Aorta (tissue), 5 donors: Measurements from ENCODE around the gene PPIG. TPM values are rescaled to one million over a fixed set of nuclear protein-coding genes. Genes with fewer than 3 reads are reported as not detected.
"Not testable (repeated sequence)": the region's sequence is repeated elsewhere in the genome, so short reads cannot be mapped to it uniquely, and the experiment has no call there.

ENCODE experiments used
- ATAC-seq: fragments of 200-7000 bp; cut with Tn5 transposase; one replicate; pipeline ENCODE4 v1.9.1; 2022; ENCODE audit warnings: moderate library complexity; ENCODE audit not compliant: low FRiP score
- DNase-seq, 2 donors: peaks; one replicate each; pipeline ENCODE4 v3.0.0-alpha.2; 2020
- H3K27ac ChIP-seq, 2 donors: one replicate each; pipeline ENCODE4 v1.5.1; 2013; ENCODE audit warnings: low read length in 2 of 2, mild to moderate bottlenecking in 2 of 2, moderate library complexity in 2 of 2, control low read depth in 1 of 2, inconsistent platforms in 1 of 2, low read depth in 1 of 2
- H3K27me3 ChIP-seq, 2 donors: one replicate each; pipeline ENCODE4 v1.6.1; 2013; ENCODE audit warnings: control low read depth in 1 of 2, low read length in 1 of 2, mild to moderate bottlenecking in 1 of 2, moderate library complexity in 1 of 2; ENCODE audit not compliant: insufficient read depth in 2 of 2, control insufficient read depth in 1 of 2
- H3K36me3 ChIP-seq, 2 donors: one replicate each; pipeline ENCODE4 v1.6.1; 2013; ENCODE audit warnings: control low read depth in 1 of 2, low read length in 1 of 2, mild to moderate bottlenecking in 1 of 2; ENCODE audit not compliant: insufficient read depth in 2 of 2, control insufficient read depth in 1 of 2
- H3K4me1 ChIP-seq, 2 donors: one replicate each; pipeline ENCODE4 v1.6.1; 2013; ENCODE audit warnings: low read length in 2 of 2, control low read depth in 1 of 2, mild to moderate bottlenecking in 1 of 2, moderate library complexity in 1 of 2; ENCODE audit not compliant: insufficient read depth in 2 of 2, control insufficient read depth in 1 of 2
- H3K4me3 ChIP-seq, 2 donors: one replicate each; pipeline ENCODE4 v1.5.1; 2013; ENCODE audit warnings: low read length in 2 of 2, control low read depth in 1 of 2, mild to moderate bottlenecking in 1 of 2
- H3K9me3 ChIP-seq: one replicate; pipeline ENCODE4 v1.6.1; 2013; ENCODE audit warnings: mild to moderate bottlenecking, low read length; ENCODE audit not compliant: control insufficient read depth
- WGBS, 2 donors: extraction: QIAGEN DNeasy Blood & Tissue Kit; methylation state at CpG; one replicate each; pipeline ENCODE4 v1.1.7; 2013; 5-methylcytosine and 5-hydroxymethylcytosine counted together
- intact Hi-C, 2 donors: fragments of 100-400 bp; cut with DNase I; formaldehyde crosslinking; loops; one replicate each; pipeline versions ENCODE4 v1.14.2 to v1.15.0; 2022
- polyA plus RNA-seq, 2 donors: library from polyadenylated mRNA; stranded (reverse); fragments of 200-250 nt; gene quantifications; one replicate each; pipeline ENCODE4 v1.2.3, GENCODE V29; 2013
- total RNA-seq, 2 donors: library from RNA; stranded (reverse); fragmentation: NEBNext Ultra II Directional; extraction: Animal tissue kit (Norgen Biotek cat#: 25700); gene quantifications; one replicate each; pipeline ENCODE4 v1.2.1, GENCODE V29; 2021
- donor health status: healthy with polysubstance abuse.
- donor health status: Bipolar disorder and iron deficiency.
- donor health status: DM: no; HTN: no; CAD: no.
- donor health status: DM: no; HTN: no; CAD: no.
- donor health status: DM: yes; HTN: yes; CAD: no.

The PPIG gene
- total and polyA plus RNA-seq, 4 donors, result 36.2 to 55.0 (median 47.4) TPM

GRCh38 chr2:169687943-169688342 lies 103.8 kb downstream of the PPIG start:
- H3K27ac ChIP-seq, H3K36me3 ChIP-seq, H3K9me3 ChIP-seq, ATAC-seq, intact Hi-C loops, H3K4me1 ChIP-seq, DNase-seq, H3K4me3 ChIP-seq, H3K27me3 ChIP-seq: not testable (repeated sequence)

- Histone ChIP-seq H3K27ac (no peak overlapping the region), H3K4me3 (no peak overlapping the region), H3K4me1 (peaks cover 0 to 3% of the 10 kb centered on the region in 2 donors), H3K9me3 (peaks cover 1% of the 10 kb centered on the region), H3K36me3 (no peaks in the 10 kb centered on the region), H3K27me3 (no peaks in the 10 kb centered on the region)
- WGBS, 2 donors, result 52 to 55% methylated on average over 1 of the region's 1 CpG
- no peak for ATAC-seq
- DNase-seq, result no peak
- intact Hi-C loops, result no loop called here
These were observed 106.8 kb downstream of the PPIG start for GRCh38 chr2:169690958-169691357.

Other genes starting within 250 kb of the PPIG start
- under 1 TPM in 1 of 2 donors, not detected in 1; 0.09 TPM for gene LRP2, start 221.8 kb upstream of the PPIG start, total RNA-seq
- not detected for gene LRP2, start 221.8 kb upstream of the PPIG start, polyA plus RNA-seq
- 10 to 100 TPM in 1 of 2 donors, 1 to 10 TPM in 1; 7.3 to 10.6 TPM for gene BBS5, start 104.9 kb upstream of the PPIG start, total RNA-seq
- gene BBS5, start 104.9 kb upstream of the PPIG start, polyA plus RNA-seq, result 10 to 100 TPM in 1 of 2 donors, 1 to 10 TPM in 1; 1.3 to 12.6 TPM
- gene KLHL41, start 74.6 kb upstream of the PPIG start, total RNA-seq, result under 1 TPM; 0.81 to 0.87 TPM
- under 1 TPM; 0.25 to 0.61 TPM for gene KLHL41, start 74.6 kb upstream of the PPIG start, polyA plus RNA-seq
- 10 to 100 TPM; 12.3 to 24.2 TPM for gene FASTKD1, start 10.5 kb upstream of the PPIG start, total RNA-seq
- 10 to 100 TPM in 1 of 2 donors, 1 to 10 TPM in 1; 7.0 to 17.6 TPM for gene FASTKD1, start 10.5 kb upstream of the PPIG start, polyA plus RNA-seq
- gene CFAP210, start 110.1 kb downstream of the PPIG start, total RNA-seq, result under 1 TPM in 1 of 2 donors, not detected in 1; 0.58 TPM
- under 1 TPM in 1 of 2 donors, not detected in 1; 0.05 TPM for gene CFAP210, start 110.1 kb downstream of the PPIG start, polyA plus RNA-seq
- 1 to 10 TPM; 4.3 to 4.8 TPM for gene PHOSPHO2, start 110.1 kb downstream of the PPIG start, total RNA-seq
- gene PHOSPHO2, start 110.1 kb downstream of the PPIG start, polyA plus RNA-seq, result 10 to 100 TPM in 1 of 2 donors, 1 to 10 TPM in 1; 3.4 to 13.4 TPM
- gene KLHL23, start 149.5 kb downstream of the PPIG start, total RNA-seq, result 10 to 100 TPM in 1 of 2 donors, 1 to 10 TPM in 1; 7.2 to 16.4 TPM
- 1 to 10 TPM in 1 of 2 donors, under 1 TPM in 1; 0.97 to 2.1 TPM for gene KLHL23, start 149.5 kb downstream of the PPIG start, polyA plus RNA-seq
- gene SSB, start 214.5 kb downstream of the PPIG start, total RNA-seq, result 10 to 100 TPM; 76.5 to 91.6 TPM
- 100 to 1,000 TPM; 106 to 133 TPM for gene SSB, start 214.5 kb downstream of the PPIG start, polyA plus RNA-seq
- 10 to 100 TPM; 45.8 to 60.7 TPM for gene METTL5, start 240.6 kb downstream of the PPIG start, total RNA-seq
- 100 to 1,000 TPM in 1 of 2 donors, 10 to 100 TPM in 1; 76.4 to 245 TPM for gene METTL5, start 240.6 kb downstream of the PPIG start, polyA plus RNA-seq
- gene UBR3, start 243.1 kb downstream of the PPIG start, total RNA-seq, result 10 to 100 TPM; 58.6 to 63.9 TPM
- gene UBR3, start 243.1 kb downstream of the PPIG start, polyA plus RNA-seq, result 10 to 100 TPM in 1 of 2 donors, 1 to 10 TPM in 1; 6.1 to 23.8 TPM